T-helper 1 cell treated with Interleukin-12 subunit alpha and Interleukin-12 subunit beta and Interleukin-4 antibody, amounts not matched to agents 30 μg/mL and 1 μg/mL, for 36 hours (primary cell): ENCODE results near the gene S100A10.

ENCODE experiments used
- H3K27ac Mint-ChIP-seq: one replicate; pipeline ENCODE4 v1.8.0; 2021; ENCODE audit warnings: mild to moderate bottlenecking, mixed read lengths
- H3K27me3 Mint-ChIP-seq: one replicate; pipeline ENCODE4 v1.8.0; 2021; ENCODE audit warnings: low read depth, mixed read lengths
- H3K36me3 Mint-ChIP-seq: one replicate; pipeline ENCODE4 v1.8.0; 2021; ENCODE audit warnings: low read depth, mixed read lengths
- H3K4me1 Mint-ChIP-seq: one replicate; pipeline ENCODE4 v1.8.0; 2021; ENCODE audit warnings: low read depth, mixed read lengths
- H3K4me3 Mint-ChIP-seq: one replicate; pipeline ENCODE4 v1.8.0; 2021; ENCODE audit warnings: mild to moderate bottlenecking, moderate library complexity, mixed read lengths
- H3K9me3 Mint-ChIP-seq: one replicate; pipeline ENCODE4 v1.8.0; 2021; ENCODE audit warnings: mixed read lengths

The S100A10 gene

DNA sequence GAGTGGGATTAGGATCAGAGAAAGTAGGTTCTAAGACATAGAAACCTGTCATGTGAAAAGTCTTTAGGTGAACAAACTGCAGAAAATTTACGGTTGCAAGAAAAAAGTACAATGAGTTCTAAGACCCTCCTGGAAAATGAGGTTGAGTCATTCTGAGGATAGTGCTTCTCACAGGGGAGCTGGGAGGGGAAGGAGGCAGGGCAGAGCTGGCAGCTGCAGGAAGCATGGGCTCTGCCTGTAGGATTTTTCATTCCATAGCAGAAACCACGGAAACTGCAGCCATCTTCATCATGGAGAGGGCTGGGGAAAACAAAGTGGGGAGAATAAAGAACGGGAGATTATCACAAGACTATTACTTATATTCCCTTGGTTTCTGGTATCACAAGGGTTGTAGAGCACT, 58.5 kb downstream of the S100A10 start:
- H3K27me3 Mint-ChIP-seq: peaks cover 19% of the 10 kb centered on the region
- H3K4me1 Mint-ChIP-seq: peaks cover 2% of the 10 kb centered on the region
- H3K4me3 Mint-ChIP-seq: no peak overlapping the region
- no peaks in the 10 kb centered on the region for H3K9me3 Mint-ChIP-seq
- no peak overlapping the region for H3K27ac Mint-ChIP-seq
- no peaks in the 10 kb centered on the region for H3K36me3 Mint-ChIP-seq

GRCh38 chr1:151934048-151934493, 59.6 kb downstream of the S100A10 start:
- peaks cover 2% of the 10 kb centered on the region for H3K4me1 Mint-ChIP-seq
- no peaks in the 10 kb centered on the region for H3K9me3 Mint-ChIP-seq
- no peaks in the 10 kb centered on the region for H3K36me3 Mint-ChIP-seq
- H3K27me3 Mint-ChIP-seq: peaks cover 19% of the 10 kb centered on the region
- no peak overlapping the region for H3K4me3 Mint-ChIP-seq
- H3K27ac Mint-ChIP-seq: no peak overlapping the region
